ENCODE measurements around the gene NR6A1. TPM values are rescaled to one million over a fixed set of nuclear protein-coding genes. Genes with fewer than 3 reads are reported as not detected.

Gene NR6A1
- total RNA-seq, 1 donor from 2014 or later: 302 TPM

GRCh38 chr9:124733964-124734740 is 37.0 kb downstream of the NR6A1 start:
- no peak overlapping the region for H3K4me2 ChIP-seq
- H3K36me3 ChIP-seq: peaks cover 5% of the 10 kb centered on the region

GRCh38 chr9:124730772-124731171 is 40.3 kb downstream of the NR6A1 start:
- H3K4me3 ChIP-seq: no peak overlapping the region
- Mint-ChIP-seq H3K27ac (no peak overlapping the region), H3K27me3 (ENCODE audit: insufficient read depth, low read depth) (no peaks in the 10 kb centered on the region), H3K9me3 (no peaks in the 10 kb centered on the region), H3K4me1 (peaks cover 12% of the 10 kb centered on the region), H3K4me3 (no peak overlapping the region), H3K36me3 (peaks cover 23% of the 10 kb centered on the region)
- no peak overlapping the region for H2AFZ ChIP-seq (replicated peaks)
- H3K9ac ChIP-seq: no peak overlapping the region
- DNase-seq (ENCODE audit: low spot score): no peak
- peaks cover 11% of the 10 kb centered on the region for H3K4me1 ChIP-seq
- no peak for TF ChIP-seq EZH2 (IDR thresholded peaks at IDR 0.05)
- no peak for TF ChIP-seq CTCF (IDR thresholded peaks at IDR 0.05)
- no peak for TF ChIP-seq EZH2phosphoT487 (IDR thresholded peaks at IDR 0.05)
- no peaks in the 10 kb centered on the region for H3K9me3 ChIP-seq (ENCODE audit: low read depth)
- no peak overlapping the region for H3K4me2 ChIP-seq
- H3K27me3 ChIP-seq: no peaks in the 10 kb centered on the region
- peaks cover 51% of the 10 kb centered on the region for H4K20me1 ChIP-seq (ENCODE audit: low read depth)
- peaks cover 11% of the 10 kb centered on the region for H3K36me3 ChIP-seq
- no peak overlapping the region for H3K27ac ChIP-seq
- H3F3A ChIP-seq (ENCODE audit: low read depth): peaks cover 7% of the 10 kb centered on the region
- H3K79me2 ChIP-seq (ENCODE audit: low read depth): peaks cover 65% of the 10 kb centered on the region

More at GRCh38 chr9:124733964-124734740, 37.0 kb downstream of the NR6A1 start:
- no peak overlapping the region for H2AFZ ChIP-seq (replicated peaks)
- DNase-seq (ENCODE audit: low spot score): no peak
- H3K27ac ChIP-seq: no peak overlapping the region
- no peaks in the 10 kb centered on the region for H3K9me3 ChIP-seq (ENCODE audit: low read depth)
- no peaks in the 10 kb centered on the region for H3K27me3 Mint-ChIP-seq (ENCODE audit: insufficient read depth, low read depth)
- no peak overlapping the region for H3K4me3 ChIP-seq
- H3K4me3 Mint-ChIP-seq: no peak overlapping the region
- peaks cover 84% of the 10 kb centered on the region for H3K79me2 ChIP-seq (ENCODE audit: low read depth)
- peaks cover 22% of the 10 kb centered on the region for H3K36me3 Mint-ChIP-seq
- H3K27ac Mint-ChIP-seq: peak overlapping the region; percentile 61
- H3K9ac ChIP-seq: no peak overlapping the region
- no peak for TF ChIP-seq EZH2phosphoT487 (IDR thresholded peaks at IDR 0.05)
- TF ChIP-seq CTCF (IDR thresholded peaks at IDR 0.05): no peak
- no peak for TF ChIP-seq EZH2 (IDR thresholded peaks at IDR 0.05)
- no peaks in the 10 kb centered on the region for H3K27me3 ChIP-seq
- H3K4me1 ChIP-seq: peaks cover 14% of the 10 kb centered on the region
- peaks cover 69% of the 10 kb centered on the region for H4K20me1 ChIP-seq (ENCODE audit: low read depth)
- H3F3A ChIP-seq (ENCODE audit: low read depth): peaks cover 13% of the 10 kb centered on the region
- peaks cover 11% of the 10 kb centered on the region for H3K4me1 Mint-ChIP-seq
- H3K9me3 Mint-ChIP-seq: no peaks in the 10 kb centered on the region

- peaks cover 4% of the 10 kb centered on the region for H3F3A ChIP-seq (ENCODE audit: low read depth)
- H3K4me2 ChIP-seq: no peak overlapping the region
- H3K4me3 Mint-ChIP-seq: no peak overlapping the region
- no peak overlapping the region for H3K4me3 ChIP-seq
- H2AFZ ChIP-seq (replicated peaks): no peak overlapping the region
- no peaks in the 10 kb centered on the region for H3K27me3 ChIP-seq
- H3K27me3 Mint-ChIP-seq (ENCODE audit: insufficient read depth, low read depth): no peaks in the 10 kb centered on the region
- H3K36me3 Mint-ChIP-seq: peaks cover 12% of the 10 kb centered on the region
- no peak overlapping the region for H3K27ac Mint-ChIP-seq
- TF ChIP-seq EZH2 (IDR thresholded peaks at IDR 0.05): no peak
- no peak for TF ChIP-seq CTCF (IDR thresholded peaks at IDR 0.05)
- no peak for TF ChIP-seq EZH2phosphoT487 (IDR thresholded peaks at IDR 0.05)
- H3K4me1 Mint-ChIP-seq: peaks cover 12% of the 10 kb centered on the region
- no peaks in the 10 kb centered on the region for H3K4me1 ChIP-seq
- no peak overlapping the region for H3K9ac ChIP-seq
- peaks cover 52% of the 10 kb centered on the region for H4K20me1 ChIP-seq (ENCODE audit: low read depth)
- peaks cover 6% of the 10 kb centered on the region for H3K36me3 ChIP-seq
- H3K9me3 ChIP-seq (ENCODE audit: low read depth): no peaks in the 10 kb centered on the region
- no peak for DNase-seq (ENCODE audit: low spot score)
- no peaks in the 10 kb centered on the region for H3K9me3 Mint-ChIP-seq
- H3K79me2 ChIP-seq (ENCODE audit: low read depth): peaks cover 64% of the 10 kb centered on the region
- no peak overlapping the region for H3K27ac ChIP-seq
Observed at GRCh38 chr9:124726886-124727285, 44.2 kb downstream of the NR6A1 start.

All from neural progenitor cell (in vitro differentiated cells).